ENCODE data around the gene USP5.
"Not testable (repeated sequence)": the region's sequence is repeated elsewhere in the genome, so short reads cannot be mapped to it uniquely, and the experiment has no call there.

USP5 gene

GRCh38 chr12:6860942-6861341 is 9.0 kb downstream of the USP5 start:
- H3K27me3 Mint-ChIP-seq: no peaks in the 10 kb centered on the region
- H3K4me3 Mint-ChIP-seq: no peak overlapping the region
- peaks cover 99% of the 10 kb centered on the region for H3K36me3 Mint-ChIP-seq (ENCODE audit: low read depth)
- no peak for DNase-seq
- H3K9me3 Mint-ChIP-seq: no peaks in the 10 kb centered on the region
- H3K4me1 Mint-ChIP-seq (ENCODE audit: low read depth): no peaks in the 10 kb centered on the region
- H3K27ac Mint-ChIP-seq: no peak overlapping the region

- Mint-ChIP-seq H3K27ac (no peak overlapping the region), H3K9me3 (no peaks in the 10 kb centered on the region), H3K4me1 (ENCODE audit: low read depth) (peaks cover under 1% of the 10 kb centered on the region), H3K36me3 (ENCODE audit: low read depth) (peaks cover 99% of the 10 kb centered on the region), H3K4me3 (no peak overlapping the region), H3K27me3 (no peaks in the 10 kb centered on the region)
- no peak for DNase-seq
These were observed 9.4 kb downstream of the USP5 start for GRCh38 chr12:6861391-6861790.

GRCh38 chr12:6863033-6863432 is 11.1 kb downstream of the USP5 start:
- no peak for DNase-seq
- H3K27me3 Mint-ChIP-seq: no peaks in the 10 kb centered on the region
- H3K36me3 Mint-ChIP-seq (ENCODE audit: low read depth): peaks cover 92% of the 10 kb centered on the region
- no peak overlapping the region for H3K27ac Mint-ChIP-seq
- peaks cover 8% of the 10 kb centered on the region for H3K4me1 Mint-ChIP-seq (ENCODE audit: low read depth)
- no peaks in the 10 kb centered on the region for H3K9me3 Mint-ChIP-seq
- H3K4me3 Mint-ChIP-seq: no peak overlapping the region

- no peak for DNase-seq
- Mint-ChIP-seq H3K4me1 (ENCODE audit: low read depth) (peaks cover 12% of the 10 kb centered on the region), H3K27ac (no peak overlapping the region), H3K4me3 (no peak overlapping the region), H3K9me3 (no peaks in the 10 kb centered on the region), H3K27me3 (no peaks in the 10 kb centered on the region), H3K36me3 (ENCODE audit: low read depth) (peaks cover 92% of the 10 kb centered on the region)
These were observed 11.8 kb downstream of the USP5 start for GRCh38 chr12:6863586-6864321.

GRCh38 chr12:6865307-6865706 is 13.4 kb downstream of the USP5 start:
- Mint-ChIP-seq H3K36me3 (ENCODE audit: low read depth) (peaks cover 92% of the 10 kb centered on the region), H3K27ac (peak overlapping the region; percentile 17), H3K4me1 (ENCODE audit: low read depth) (peaks cover 28% of the 10 kb centered on the region)
- not testable (repeated sequence) for DNase-seq, H3K9me3 Mint-ChIP-seq, H3K27me3 Mint-ChIP-seq, H3K4me3 Mint-ChIP-seq

- Mint-ChIP-seq H3K27ac (peak overlapping the region; percentile 99), H3K4me3 (peak overlapping the region; percentile 95), H3K9me3 (no peaks in the 10 kb centered on the region), H3K36me3 (ENCODE audit: low read depth) (peaks cover 92% of the 10 kb centered on the region), H3K4me1 (ENCODE audit: low read depth) (peaks cover 38% of the 10 kb centered on the region), H3K27me3 (no peaks in the 10 kb centered on the region)
- DNase-seq: no peak
These were observed 14.4 kb downstream of the USP5 start for GRCh38 chr12:6866163-6866919.

GRCh38 chr12:6866920-6867412 is 15.0 kb downstream of the USP5 start:
- Mint-ChIP-seq H3K4me3 (peak overlapping the region; percentile 95), H3K4me1 (ENCODE audit: low read depth) (peaks cover 44% of the 10 kb centered on the region)

GRCh38 chr12:6867413-6868210 is 15.7 kb downstream of the USP5 start, which contains the start of gene TPI1:
TPI1 (plus strand) TSS chr12:6867531; CDS start chr12:6867567, 36 bp downstream.
- Mint-ChIP-seq H3K27ac (peak within 1 kb of the TSS; percentile 99), H3K9me3 (no peaks in the 10 kb centered on the region), H3K27me3 (no peaks in the 10 kb centered on the region), H3K36me3 (ENCODE audit: low read depth) (peaks cover 93% of the 10 kb centered on the region), H3K4me3 (peak within 1 kb of the TSS; percentile 95), H3K4me1 (ENCODE audit: low read depth) (peaks cover 51% of the 10 kb centered on the region)
- peak; percentile 88 for DNase-seq

More at GRCh38 chr12:6866920-6867412, 15.0 kb downstream of the USP5 start:
- H3K27ac Mint-ChIP-seq: peak overlapping the region; percentile 99
- peaks cover 92% of the 10 kb centered on the region for H3K36me3 Mint-ChIP-seq (ENCODE audit: low read depth)
- H3K9me3 Mint-ChIP-seq: no peaks in the 10 kb centered on the region
- no peaks in the 10 kb centered on the region for H3K27me3 Mint-ChIP-seq
- no peak for DNase-seq

GRCh38 chr12:6868211-6869048 is 16.5 kb downstream of the USP5 start:
- peak; percentile 43 for DNase-seq
- H3K4me1 Mint-ChIP-seq (ENCODE audit: low read depth): peaks cover 52% of the 10 kb centered on the region
- H3K4me3 Mint-ChIP-seq: peak overlapping the region; percentile 95
- peaks cover 91% of the 10 kb centered on the region for H3K36me3 Mint-ChIP-seq (ENCODE audit: low read depth)
- no peaks in the 10 kb centered on the region for H3K9me3 Mint-ChIP-seq
- H3K27ac Mint-ChIP-seq: peak overlapping the region; percentile 97
- no peaks in the 10 kb centered on the region for H3K27me3 Mint-ChIP-seq

GRCh38 chr12:6869049-6870021 is 17.4 kb downstream of the USP5 start:
- Mint-ChIP-seq H3K27ac (peak overlapping the region; percentile 97), H3K27me3 (no peaks in the 10 kb centered on the region), H3K36me3 (ENCODE audit: low read depth) (peaks cover 86% of the 10 kb centered on the region), H3K4me3 (peak overlapping the region; percentile 95), H3K4me1 (ENCODE audit: low read depth) (peaks cover 57% of the 10 kb centered on the region), H3K9me3 (no peaks in the 10 kb centered on the region)
- peak; percentile 87 for DNase-seq

- Mint-ChIP-seq H3K36me3 (ENCODE audit: low read depth) (peaks cover 85% of the 10 kb centered on the region), H3K4me1 (ENCODE audit: low read depth) (peaks cover 60% of the 10 kb centered on the region), H3K4me3 (peak overlapping the region; percentile 95), H3K27ac (peak overlapping the region; percentile 97)
- not testable (repeated sequence) for DNase-seq, H3K27me3 Mint-ChIP-seq, H3K9me3 Mint-ChIP-seq
These were observed 18.4 kb downstream of the USP5 start for GRCh38 chr12:6870304-6870703.

GRCh38 chr12:6871052-6871957 is 19.4 kb downstream of the USP5 start:
- H3K27ac Mint-ChIP-seq: peak overlapping the region; percentile 97
- peaks cover 83% of the 10 kb centered on the region for H3K36me3 Mint-ChIP-seq (ENCODE audit: low read depth)
- peak; percentile 60 for DNase-seq
- H3K4me1 Mint-ChIP-seq (ENCODE audit: low read depth): peaks cover 60% of the 10 kb centered on the region
- no peaks in the 10 kb centered on the region for H3K27me3 Mint-ChIP-seq
- peak overlapping the region; percentile 95 for H3K4me3 Mint-ChIP-seq
- H3K9me3 Mint-ChIP-seq: no peaks in the 10 kb centered on the region
